GM18907 (cell line): Measurements from ENCODE around the gene NPHP4.

Experiments used
- ATAC-seq: cut with Tn5 transposase; IDR thresholded peaks from one replicate; pipeline ENCODE4 v1.9.1; 2021; ENCODE audit warnings: mild to moderate bottlenecking, moderate library complexity; ENCODE audit not compliant: unreplicated experiment

The NPHP4 gene

DNA sequence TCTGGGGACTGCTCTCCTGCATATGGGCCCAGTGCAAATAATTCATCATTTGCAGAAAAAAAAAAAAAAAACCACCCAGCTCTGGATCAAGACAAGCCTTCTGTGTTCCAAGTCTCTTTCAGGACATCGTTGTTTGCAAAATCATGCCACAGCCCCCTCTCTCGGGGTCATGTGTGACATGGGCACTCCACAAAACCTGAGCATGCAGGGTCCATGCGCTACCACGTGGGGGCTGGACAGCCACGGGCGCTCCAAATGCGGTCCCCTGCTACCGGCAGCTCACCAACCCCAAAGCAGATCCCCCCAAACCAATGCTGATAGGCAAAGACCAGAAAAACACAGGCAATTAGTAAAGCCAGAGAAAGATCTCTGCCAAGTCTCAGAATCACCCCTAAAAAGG lies 17.6 kb downstream of the NPHP4 start:
- no peak for ATAC-seq

DNA sequence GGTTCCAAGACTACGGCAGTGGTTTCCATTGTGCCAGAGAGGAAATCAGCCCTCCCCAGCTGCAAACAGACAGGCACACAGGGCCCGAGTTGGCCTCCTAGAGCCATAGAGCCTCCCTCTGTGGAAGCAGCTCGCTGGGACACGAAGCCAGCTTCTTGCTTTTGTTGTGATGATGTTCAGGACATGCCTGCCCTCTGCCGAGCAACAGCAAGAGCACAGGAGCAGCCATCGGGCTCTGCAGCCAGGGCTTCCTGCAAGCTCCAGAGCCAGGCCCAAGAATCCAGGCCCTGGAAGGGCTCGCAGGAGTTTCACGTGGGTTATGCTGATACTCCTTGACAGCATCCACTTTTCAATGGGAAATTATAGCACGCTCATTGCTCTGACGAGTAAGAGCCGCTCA lies 18.5 kb downstream of the NPHP4 start:
- ATAC-seq: no peak

DNA sequence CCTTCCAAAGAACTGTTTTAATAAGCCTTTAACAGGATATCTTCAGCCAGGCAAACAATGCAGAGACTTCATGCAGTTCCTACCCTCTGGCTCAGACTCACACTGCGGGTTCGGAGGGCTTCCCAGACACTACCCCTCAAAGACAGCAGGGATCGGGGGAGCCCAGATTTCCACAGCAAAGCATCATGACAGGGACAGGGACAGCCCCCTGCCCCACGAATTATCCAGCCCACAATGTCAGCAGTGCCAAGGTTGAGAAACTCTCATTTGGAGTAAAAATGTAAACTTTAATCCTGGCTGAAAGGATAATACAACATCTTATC lies 20.1 kb downstream of the NPHP4 start:
- ATAC-seq: no peak

DNA sequence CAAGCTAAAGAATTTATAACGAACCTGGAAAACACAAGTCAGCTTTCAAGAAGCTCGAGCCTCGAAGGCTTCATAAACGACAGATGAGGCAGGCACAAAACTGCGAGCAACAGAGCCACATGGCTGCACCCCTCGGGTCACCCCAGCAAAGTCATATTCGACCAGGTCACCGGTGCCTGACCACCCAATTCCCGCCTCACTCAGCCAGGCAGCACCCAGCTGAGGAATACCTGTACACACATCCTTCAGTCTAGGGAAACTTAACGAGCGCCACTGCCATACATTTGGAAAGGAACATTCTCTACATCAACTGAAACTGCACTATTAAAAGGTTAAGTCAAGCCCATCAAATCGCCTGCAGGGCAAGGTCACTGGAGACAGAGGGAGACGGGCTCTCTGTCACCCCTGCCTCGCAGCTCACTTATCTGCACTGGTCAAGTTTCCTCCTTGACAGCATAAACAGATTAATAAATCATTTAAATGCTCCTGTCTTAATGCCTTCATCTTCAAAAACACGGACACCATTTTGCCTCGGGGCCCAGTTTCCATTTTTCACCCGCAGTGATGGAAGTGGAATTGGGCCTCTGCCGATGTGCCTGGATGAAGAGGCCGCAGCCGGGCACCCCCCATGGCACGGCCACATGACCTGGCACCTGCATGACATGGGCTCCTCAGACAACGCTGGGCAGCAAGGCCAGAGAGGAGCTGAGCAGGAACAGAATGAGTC lies 20.6 kb downstream of the NPHP4 start:
- ATAC-seq: no peak

DNA sequence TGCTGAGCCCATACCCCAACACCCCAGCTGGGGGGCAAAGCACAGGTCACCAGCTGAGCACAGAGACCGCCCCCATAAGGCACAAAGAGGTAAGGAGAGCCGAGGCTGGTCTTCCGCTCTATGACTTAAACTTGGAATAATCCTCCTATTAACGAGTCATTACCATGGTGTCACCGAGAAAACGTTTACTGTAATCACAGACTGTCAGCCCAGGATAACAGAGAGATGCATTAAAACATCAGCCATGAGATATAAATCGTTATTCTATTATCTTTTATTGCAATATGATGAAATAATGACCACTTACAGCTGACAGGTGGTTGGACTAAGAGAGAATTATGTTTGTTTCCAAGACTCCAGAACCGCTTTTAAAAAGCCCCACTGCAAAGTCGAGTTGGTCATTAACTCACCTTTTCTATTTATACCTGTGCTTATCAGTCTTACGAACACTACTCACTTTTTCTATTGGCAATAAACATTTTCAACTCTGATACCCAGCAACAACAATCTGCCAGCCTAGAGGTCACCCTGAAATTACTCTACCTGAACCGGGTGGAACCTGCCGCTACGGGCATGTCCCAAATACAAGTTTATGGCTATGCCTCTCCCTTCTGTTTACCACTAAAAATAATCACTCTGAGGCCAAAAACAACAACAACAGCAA lies 21.5 kb downstream of the NPHP4 start:
- no peak for ATAC-seq

DNA sequence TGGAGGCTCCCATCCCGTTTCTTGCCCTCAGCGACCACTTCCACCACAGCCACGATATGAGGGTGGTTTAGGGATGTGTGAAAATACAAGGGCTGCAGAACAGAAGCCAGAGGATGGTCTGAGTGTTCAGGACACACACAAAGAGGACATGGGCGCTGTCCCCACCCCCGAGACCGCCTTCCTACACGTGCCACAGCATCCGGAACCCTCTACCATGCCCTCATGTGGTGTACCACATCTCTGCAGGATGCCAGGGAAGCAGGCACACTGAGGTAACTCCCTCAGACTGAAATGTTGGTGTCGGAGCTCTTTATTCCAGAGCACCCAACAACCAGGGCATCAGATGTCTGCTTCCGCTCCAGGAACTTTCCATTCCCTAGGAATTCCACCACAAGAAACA lies 23.1 kb downstream of the NPHP4 start:
- ATAC-seq: no peak

DNA sequence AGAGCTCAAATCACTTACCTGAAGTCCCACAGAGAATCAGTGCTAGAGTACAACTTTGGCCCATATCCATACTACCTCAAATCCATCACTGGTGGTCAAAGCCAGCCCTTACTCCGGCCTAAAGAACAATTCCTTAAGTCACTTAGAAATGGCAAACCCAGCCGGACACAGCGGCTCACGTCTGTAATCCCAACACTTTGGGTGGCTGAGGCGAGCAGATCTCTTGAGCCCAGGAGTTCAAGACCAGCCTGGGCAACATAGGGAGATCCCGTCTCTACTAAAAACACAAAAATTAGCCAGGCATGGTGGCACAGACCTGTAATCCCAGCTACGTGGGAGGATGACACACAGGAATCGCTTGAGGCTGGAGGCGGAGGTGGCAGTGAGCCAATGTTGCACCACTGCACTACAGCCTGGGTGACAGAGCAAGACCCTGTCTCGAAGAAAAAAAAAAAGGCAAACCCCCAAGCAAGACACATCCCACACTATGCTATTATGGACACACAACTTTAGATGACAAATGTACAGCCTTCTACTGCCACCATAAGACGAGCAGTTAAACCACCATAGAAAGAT lies 24.0 kb downstream of the NPHP4 start:
- ATAC-seq: no peak

DNA sequence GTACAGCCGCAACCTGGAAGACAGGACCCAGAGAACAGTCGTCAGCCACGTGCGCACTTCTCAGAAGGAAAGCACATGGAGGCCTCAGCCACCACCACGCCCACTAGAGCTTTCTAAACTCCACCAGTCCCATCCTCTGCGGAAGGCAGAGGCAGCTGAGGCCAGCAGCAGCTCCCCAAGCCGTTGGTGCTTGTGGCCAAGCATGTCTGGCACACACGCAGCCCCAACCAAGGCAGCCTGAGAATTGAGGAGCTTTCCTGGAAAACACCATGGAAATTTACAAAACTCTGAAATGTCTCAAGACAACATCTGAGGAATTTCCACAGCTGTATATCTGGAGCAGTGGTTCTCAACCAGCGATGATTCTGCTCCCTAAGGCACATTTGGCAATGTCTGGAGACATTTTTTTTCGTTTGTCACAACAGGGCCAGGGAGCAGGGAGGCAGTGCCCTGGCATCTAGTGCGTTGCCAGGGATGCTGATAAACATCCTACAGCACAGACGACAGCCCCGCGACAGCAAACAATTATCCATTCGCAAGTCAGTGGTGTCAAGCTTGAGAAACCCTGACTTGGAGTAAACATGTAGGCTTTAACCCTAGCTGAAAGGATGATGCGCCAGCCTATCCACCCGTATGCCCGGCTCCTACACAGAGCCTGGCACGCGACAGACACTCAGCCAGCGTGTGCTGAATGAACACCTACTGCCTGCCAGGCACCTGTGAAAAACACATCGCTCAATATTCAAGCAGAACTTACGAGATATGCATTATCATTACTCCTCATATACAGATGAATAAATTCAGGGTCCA lies 24.7 kb downstream of the NPHP4 start:
- no peak for ATAC-seq

DNA sequence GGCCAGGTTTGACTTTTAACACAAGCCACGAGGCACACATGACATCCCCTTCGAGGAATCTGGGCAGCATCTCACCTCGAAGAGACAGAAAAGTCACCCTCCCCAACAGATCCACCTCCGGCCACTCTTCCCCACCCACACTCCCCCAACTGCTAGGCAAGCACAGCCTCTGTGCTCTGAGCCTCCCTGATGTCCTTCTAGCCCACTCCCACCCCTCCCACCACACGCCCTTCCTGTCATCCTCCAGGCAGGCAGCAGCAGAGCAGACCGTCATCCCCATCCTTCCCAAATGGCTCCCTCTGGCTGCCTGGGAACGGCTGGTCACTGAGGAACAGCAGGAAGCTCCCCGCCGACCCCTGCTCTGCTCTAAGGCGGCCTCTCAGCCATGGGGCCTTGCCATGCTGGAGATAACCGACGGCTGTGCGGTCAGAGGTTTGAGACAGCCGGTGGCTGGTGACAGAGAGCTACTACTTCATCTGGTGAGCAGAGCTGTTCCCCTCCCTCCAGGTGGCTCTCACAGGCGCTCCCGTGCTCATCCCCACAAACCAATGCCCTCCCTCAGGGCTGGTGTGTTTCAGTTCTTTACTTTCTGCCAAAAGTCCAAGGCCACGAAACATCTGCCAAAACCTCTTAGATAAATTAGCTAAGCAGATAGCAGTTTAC lies 25.6 kb downstream of the NPHP4 start:
- ATAC-seq: no peak

DNA sequence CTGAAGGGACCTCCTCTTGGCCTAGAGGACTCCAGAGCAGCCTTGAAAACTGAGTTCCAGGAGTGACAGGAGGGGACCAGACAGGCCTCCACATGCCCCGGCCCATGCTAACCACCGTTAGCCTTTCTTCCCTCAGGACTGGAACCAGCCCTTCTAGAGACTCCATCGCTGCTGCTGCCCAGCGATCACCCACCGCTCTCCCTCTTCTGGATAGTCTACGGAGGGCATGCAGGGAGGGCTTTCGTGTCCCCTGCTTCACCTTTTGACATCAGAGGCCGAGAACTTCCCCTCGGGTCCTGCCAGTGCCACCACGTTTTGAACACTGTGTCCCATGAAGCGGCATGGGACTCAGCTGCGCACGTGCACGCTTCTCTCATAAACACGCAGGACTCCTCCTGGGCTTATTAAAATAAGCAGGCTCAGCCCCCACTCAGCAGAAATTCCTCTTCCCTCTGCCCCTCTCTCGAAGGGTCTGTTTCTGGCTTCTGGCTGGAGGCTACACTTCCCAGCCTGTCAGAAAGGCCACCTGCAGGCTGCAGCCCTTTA lies 26.6 kb downstream of the NPHP4 start:
- ATAC-seq: no peak

DNA sequence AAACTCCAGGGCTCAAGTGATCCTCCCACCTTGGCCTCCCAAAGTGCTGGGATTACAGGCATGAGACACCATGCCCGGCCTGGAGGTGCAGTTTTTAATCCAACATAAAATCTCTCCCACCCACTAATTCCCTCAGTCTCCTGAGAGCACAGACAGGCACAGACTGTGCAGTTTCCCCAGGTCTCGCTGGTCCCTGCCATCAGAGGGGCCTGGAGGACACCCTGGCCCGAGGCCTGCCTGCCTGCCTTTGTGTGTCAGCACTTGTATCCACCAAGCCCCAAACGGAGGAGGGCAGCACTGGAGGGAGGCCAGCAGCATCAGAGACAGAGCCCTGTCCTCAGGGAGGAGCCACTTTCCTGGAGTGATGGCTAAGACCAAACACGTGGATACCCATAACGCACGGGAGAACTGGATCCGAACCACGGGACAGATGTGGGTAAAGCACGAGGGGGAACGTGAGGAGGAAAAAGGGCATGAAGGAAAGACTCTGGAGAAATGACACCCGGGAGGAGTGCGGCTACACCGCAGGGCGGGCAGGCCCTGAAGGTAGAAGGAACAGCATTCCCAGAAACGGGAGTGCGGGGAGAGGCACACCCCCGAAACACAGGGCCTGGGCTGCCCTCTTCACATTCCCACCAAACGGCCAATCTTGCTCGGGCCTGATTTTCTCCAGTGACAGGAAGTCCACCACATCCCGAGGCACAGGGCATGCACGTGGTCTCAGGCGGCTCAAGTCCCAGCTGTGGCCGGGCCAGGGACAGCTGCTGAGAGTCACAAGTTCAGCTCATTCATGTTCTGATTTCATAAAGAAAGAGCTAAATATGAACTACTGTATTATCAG lies 29.7 kb downstream of the NPHP4 start:
- ATAC-seq: no peak

DNA sequence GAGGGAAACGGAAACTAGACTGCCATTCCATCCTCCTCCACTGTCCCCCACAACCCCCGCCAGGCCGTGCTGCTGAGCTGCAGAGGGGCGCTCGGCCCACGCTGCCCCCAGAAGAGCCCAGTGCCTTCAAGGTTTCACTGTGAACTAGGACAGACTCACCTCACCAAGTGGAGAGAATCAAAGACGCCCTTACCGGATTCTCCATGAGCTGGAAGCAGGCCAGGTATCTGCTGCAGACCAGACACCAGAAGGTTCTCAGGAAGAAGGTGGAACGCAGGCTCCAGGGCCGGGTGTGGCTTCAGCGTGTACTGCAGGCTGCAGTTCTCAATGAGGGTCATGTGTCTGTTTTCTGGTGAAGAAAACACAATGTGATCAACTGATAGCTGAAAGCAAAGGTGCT lies 30.6 kb downstream of the NPHP4 start:
- ATAC-seq: no peak

DNA sequence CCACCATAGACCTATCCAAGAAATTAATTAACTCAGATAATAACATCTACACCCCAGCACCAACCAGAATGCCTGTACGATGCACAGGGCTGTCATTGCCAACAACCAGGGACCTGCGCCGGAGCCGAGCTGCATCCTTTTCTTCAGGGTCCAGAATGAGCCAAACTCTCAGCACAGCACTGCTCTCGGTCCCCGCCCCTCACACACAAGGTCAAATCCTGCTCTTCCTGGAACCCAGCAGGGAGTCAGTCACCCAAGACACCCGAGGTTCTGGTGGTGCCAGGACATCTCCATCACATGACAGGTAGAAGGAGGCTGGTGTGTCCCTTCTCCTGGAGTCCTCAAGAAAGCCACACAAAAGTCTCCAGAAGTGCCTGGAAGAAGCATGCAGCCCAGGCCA lies 31.9 kb downstream of the NPHP4 start:
- ATAC-seq: no peak

DNA sequence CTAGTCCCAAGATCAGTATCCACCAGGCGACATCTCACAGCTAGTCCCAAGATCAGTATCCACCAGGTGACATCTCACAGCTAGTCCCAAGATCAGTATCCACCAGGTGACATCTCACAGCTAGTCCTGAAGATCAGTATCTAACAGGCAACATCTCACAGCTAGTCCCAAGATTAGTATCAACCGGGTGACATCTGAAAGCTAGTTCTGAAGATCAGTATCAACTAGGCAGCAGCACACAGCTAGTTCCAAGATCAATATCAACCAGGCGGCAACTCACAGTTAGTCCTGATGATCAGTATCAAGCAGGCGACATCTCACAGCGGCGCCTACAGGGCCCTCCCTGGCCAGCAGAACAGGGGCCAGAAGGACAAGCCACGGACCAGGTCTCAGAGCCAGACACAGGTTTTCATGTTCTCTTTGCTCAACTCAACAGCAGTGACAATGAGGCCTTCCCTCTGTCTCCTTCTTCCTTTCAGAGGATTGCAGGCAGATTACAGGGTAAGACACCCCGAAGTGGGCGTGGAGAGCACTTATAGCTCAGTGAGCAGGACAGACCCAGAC lies 32.5 kb downstream of the NPHP4 start:
- ATAC-seq: no peak

DNA sequence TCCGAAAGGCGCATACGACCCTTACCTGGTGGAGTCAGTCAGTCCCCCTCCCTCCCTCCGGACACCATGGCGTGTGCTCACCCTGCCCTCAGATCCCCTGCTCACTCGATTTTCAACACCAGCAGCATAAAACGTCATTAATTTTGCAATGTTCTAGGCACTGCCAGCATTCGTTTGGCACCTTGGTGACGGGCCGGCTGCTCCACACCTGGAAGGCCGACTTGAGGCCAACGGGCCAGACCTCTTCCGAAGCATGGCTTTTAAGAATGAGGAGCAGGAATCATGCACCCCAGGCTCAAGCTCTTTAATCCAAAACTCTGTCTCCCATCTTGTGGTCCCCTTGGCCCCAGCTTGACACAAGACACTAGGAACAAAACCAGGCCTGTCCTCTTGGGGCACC lies 33.1 kb downstream of the NPHP4 start:
- no peak for ATAC-seq

DNA sequence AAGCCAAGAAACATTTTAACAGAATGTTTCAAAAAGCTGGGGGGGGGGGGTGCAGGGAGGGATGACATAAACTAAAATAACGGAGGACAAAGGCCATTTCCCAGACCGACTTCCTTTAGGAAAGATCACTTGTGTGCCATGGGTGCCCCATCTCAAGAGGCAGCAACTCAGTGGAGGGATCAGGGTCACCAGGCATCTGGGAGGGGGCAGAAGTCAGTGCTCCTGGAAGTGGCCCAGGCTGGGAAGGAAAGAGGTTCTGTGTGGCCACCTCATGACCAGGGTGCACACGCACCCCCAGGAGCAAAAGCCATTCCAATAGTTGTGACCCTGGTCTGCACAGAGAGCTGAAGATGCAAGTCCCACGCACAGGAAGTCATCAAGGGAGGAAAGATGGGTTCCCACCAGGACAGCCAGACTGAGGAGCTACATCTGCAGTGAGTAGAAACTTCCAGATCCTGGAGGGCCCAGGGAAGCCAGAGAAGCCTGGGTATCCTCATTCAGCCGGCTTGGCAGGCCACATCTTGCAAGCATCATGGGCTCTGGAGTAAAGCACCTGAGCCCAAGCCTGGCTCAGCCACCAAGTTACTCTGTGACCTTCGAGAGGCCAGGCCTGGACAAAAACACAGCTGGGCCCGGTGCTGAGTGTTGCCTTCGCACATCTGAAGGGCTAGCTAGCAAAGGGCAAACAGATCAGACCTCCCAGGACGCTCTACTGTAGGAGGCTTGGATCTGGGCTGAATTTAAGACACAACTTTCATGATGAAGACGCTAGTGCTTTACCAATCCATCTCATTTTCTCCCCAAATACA lies 36.0 kb downstream of the NPHP4 start:
- no peak for ATAC-seq

DNA sequence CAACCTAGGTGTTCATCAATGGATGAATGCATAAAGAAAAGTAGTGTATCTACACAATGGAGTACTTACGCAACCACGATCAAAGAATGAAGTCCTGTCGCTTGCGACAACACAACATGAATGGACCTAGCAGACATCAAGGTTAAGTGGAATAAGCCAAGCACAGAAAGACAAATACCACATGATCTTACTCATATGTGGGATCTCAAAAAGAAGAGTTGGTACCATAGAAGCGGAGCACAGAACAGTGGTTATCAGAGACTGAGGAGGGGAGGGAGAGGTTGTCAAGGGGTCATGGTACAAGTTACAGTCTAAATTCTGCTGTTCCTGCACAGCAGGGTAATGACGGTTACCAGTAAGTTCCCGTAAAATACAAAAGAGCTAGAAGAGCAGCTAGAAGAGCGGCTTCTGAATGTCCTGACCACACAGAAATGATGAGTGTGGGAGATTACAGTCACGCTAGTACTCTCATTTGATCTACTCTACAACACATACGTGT lies 36.7 kb downstream of the NPHP4 start:
- ATAC-seq: no peak

DNA sequence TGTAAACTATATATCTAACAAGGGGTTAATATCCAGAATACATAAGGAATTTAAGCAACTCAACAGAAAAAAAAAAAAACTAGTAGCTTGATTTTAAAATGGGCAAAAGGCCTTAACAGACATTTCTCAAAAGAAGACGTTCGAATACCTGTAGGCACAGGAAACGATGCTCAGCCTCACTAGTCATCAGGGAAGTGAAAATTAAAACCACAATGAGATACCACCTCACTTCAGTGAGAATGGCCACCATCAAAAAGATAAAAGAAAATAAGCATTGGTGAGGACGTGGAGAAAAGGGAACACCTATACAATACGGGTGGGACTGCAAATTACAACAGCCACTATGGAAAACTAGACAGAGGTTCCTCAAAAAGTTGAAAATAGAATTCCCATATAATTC lies 37.3 kb downstream of the NPHP4 start:
- no peak for ATAC-seq

DNA sequence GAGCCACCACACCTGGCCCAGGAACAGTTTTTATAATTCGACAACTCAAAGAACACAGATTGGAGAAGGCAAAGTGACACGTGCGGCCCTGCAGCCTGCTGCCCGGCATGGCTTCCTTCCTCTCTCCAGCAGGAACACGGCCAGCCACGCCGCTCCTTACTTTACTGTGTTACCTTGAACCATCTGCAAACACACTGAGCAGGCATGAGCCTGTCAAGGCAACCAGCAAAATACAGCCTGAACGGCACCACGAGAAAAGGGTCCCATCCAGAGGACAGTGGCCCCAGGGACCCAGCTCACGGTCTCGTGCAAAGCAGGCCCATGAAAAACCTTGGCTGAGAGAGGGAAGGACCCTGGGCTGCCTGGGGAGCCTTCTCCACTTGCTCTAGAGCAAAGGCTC lies 38.8 kb downstream of the NPHP4 start:
- ATAC-seq: no peak
